ENCODE data around the gene FAM3C.

Gene FAM3C

DNA sequence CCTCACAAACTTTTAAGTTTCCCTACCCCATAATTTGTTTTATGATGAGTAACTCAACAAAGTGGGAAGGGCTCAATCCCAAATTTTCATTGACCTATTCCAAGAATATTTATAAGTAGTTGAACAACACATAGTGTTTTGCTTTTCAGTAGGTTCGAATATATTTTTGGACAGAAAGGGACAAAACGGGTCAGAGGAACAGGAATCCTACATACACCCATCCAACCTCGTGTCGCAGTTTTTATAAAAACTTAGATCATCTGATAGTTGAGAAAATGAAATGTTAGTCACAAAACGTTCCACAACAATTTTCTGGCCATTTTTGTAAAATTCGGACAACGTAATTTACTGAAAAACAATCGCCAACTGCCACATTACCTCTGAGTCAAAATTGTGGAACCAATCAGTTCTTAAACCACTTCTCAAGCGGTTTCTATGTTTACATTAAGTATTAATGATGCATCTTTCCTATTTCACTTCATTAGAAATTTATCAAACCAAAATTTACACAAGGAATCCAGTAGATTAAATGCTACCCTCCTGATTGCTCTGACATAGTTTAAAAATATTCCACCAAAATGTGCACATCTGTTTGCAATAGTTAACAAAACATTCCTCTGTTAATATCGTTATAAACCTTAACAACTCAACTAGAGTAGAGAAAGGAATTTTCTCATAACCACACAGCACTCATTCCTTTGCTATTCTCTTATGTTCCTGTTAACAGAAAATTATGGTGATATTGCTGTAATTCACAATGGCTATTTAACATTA, 61.0 kb downstream of the FAM3C start:
- Histone ChIP-seq H3K27me3 (ENCODE audit: insufficient read depth, low read depth, severe bottlenecking) (no peaks in the 10 kb centered on the region), H3K4me3 (ENCODE audit: low read depth, low read length) (no peak overlapping the region), H3K36me3 (no peaks in the 10 kb centered on the region), H3K9me3 (ENCODE audit: severe bottlenecking) (no peaks in the 10 kb centered on the region), H3K27ac (no peak overlapping the region)
- no peak for DNase-seq
- TF ChIP-seq, protein P1, sequence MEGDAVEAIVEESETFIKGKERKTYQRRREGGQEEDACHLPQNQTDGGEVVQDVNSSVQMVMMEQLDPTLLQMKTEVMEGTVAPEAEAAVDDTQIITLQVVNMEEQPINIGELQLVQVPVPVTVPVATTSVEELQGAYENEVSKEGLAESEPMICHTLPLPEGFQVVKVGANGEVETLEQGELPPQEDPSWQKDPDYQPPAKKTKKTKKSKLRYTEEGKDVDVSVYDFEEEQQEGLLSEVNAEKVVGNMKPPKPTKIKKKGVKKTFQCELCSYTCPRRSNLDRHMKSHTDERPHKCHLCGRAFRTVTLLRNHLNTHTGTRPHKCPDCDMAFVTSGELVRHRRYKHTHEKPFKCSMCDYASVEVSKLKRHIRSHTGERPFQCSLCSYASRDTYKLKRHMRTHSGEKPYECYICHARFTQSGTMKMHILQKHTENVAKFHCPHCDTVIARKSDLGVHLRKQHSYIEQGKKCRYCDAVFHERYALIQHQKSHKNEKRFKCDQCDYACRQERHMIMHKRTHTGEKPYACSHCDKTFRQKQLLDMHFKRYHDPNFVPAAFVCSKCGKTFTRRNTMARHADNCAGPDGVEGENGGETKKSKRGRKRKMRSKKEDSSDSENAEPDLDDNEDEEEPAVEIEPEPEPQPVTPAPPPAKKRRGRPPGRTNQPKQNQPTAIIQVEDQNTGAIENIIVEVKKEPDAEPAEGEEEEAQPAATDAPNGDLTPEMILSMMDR (IDR thresholded peaks at IDR 0.05; ENCODE audit: low read depth, low read length): no peak

DNA sequence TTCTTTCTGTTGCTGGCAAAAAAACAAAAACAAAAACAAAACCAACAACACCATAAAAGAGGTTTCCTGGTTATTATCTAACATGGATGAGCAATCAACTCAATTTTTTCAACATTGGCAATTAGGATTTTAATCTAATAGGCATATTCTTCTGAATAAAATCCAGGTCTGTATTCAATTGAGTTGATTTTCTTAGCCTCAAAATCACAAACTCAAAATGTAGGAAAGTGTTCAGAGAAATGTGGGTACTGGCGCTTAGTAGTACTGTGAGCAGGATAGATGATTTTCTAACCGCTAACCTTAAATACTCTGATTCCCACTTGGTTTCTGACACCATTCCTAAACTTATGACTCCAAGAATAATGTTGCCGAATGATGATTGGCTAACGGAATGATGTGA, 61.7 kb downstream of the FAM3C start:
- Histone ChIP-seq H3K4me3 (ENCODE audit: low read depth, low read length) (no peak overlapping the region), H3K27me3 (ENCODE audit: insufficient read depth, low read depth, severe bottlenecking) (peaks cover 6% of the 10 kb centered on the region), H3K36me3 (no peaks in the 10 kb centered on the region), H3K27ac (no peak overlapping the region), H3K9me3 (ENCODE audit: severe bottlenecking) (no peaks in the 10 kb centered on the region)
- TF ChIP-seq, protein P1 (IDR thresholded peaks at IDR 0.05; ENCODE audit: low read depth, low read length): no peak
- no peak for DNase-seq

DNA sequence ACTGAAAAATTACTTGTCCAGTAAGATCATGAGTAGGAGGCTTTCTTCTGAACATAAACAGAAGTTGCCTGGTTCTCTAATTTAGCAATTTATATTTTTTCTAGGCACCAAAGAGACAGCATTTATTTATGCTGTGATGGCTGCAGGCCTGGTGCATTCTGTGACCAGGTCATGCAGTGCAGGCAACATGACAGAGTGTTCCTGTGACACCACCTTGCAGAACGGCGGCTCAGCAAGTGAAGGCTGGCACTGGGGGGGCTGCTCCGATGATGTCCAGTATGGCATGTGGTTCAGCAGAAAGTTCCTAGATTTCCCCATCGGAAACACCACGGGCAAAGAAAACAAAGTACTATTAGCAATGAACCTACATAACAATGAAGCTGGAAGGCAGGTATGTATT, 64.5 kb downstream of the FAM3C start:
- Histone ChIP-seq H3K36me3 (no peaks in the 10 kb centered on the region), H3K27ac (no peak overlapping the region), H3K27me3 (ENCODE audit: insufficient read depth, low read depth, severe bottlenecking) (peaks cover 10% of the 10 kb centered on the region), H3K4me3 (ENCODE audit: low read depth, low read length) (no peak overlapping the region), H3K9me3 (ENCODE audit: severe bottlenecking) (no peaks in the 10 kb centered on the region)
- DNase-seq: no peak
- TF ChIP-seq, protein P1 (IDR thresholded peaks at IDR 0.05; ENCODE audit: low read depth, low read length): no peak

DNA sequence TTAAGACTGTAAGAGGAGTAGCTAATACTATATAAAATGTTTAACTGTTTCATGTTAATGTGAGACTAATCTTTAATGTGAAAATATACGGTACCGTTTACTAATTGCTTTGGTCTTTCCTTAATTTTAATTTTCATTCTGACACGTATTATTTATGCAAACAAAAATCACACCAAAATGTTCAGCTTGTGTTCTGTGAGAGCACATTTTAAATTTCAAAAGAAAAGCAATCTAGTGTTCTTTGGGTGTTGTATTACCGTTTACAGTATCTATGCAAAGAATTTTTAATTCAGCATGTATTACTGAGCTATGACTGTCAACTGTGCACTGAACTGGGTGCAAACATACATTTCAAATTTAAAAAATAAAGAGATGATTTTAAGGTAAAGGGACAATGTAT, 65.1 kb downstream of the FAM3C start:
- TF ChIP-seq, protein P1 (IDR thresholded peaks at IDR 0.05; ENCODE audit: low read depth, low read length): no peak
- H3K27ac ChIP-seq: no peak overlapping the region
- no peaks in the 10 kb centered on the region for H3K9me3 ChIP-seq (ENCODE audit: severe bottlenecking)
- no peak for DNase-seq
- no peaks in the 10 kb centered on the region for H3K36me3 ChIP-seq
- no peak overlapping the region for H3K4me3 ChIP-seq (ENCODE audit: low read depth, low read length)
- peaks cover 10% of the 10 kb centered on the region for H3K27me3 ChIP-seq (ENCODE audit: insufficient read depth, low read depth, severe bottlenecking)

DNA sequence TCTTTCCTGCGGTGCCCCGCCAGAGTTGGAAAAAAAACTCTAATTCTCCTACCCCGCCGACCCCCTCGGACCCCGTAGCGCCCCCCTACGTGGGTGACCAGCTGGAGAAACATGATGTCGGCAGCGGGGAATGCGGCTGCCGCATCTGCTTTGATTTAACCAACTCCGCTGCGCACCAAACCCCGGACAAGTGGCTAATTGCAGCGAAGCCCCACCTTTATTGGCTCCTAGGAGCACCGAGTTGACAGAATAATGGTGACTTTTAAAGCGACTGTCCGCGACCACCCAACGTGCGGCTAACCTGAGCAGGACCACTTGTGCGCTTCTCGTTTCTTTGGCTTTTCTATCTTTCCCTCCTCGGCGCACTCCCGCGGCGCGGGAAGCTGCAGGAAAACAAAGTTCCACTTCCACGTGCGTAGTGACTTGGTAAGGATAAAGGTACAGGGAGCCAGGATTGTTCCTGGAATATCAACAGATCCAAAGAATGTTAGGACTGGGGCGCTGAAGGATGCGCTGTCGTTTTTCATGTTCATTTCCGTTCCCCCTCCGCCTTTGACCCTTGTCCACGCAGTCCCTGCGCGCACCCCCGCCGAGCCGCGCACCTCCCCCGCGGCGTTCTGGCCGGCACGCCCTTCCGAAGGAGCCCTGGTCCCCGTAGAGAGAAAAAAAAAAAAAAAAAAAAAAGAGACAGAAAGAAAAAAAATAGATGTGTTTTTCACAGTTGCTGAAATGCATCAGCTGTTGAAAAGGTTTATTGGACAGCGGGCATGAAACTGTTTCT, 65.9 kb downstream of the FAM3C start:
- peaks cover 10% of the 10 kb centered on the region for H3K27me3 ChIP-seq (ENCODE audit: insufficient read depth, low read depth, severe bottlenecking)
- H3K36me3 ChIP-seq: no peaks in the 10 kb centered on the region
- DNase-seq: peak; percentile 11
- H3K27ac ChIP-seq: no peak overlapping the region
- TF ChIP-seq, protein P1 (IDR thresholded peaks at IDR 0.05; ENCODE audit: low read depth, low read length): no peak
- peak overlapping the region; percentile 42 for H3K4me3 ChIP-seq (ENCODE audit: low read depth, low read length)
- H3K9me3 ChIP-seq (ENCODE audit: severe bottlenecking): no peaks in the 10 kb centered on the region
